Activated naive CD4-positive, alpha-beta T cell treated with anti-CD3 and anti-CD28 coated beads, Interleukin-2, amount 50 U/mL, for 72 hours (primary cell): ENCODE data around the gene ANO6. TPM values are rescaled to one million over a fixed set of nuclear protein-coding genes. Genes with fewer than 3 reads are reported as not detected.
A peak's percentile ranks its signal among the peaks of the same experiment; 100 is the strongest.
"Not testable (repeated sequence)": the region's sequence is repeated elsewhere in the genome, so short reads cannot be mapped to it uniquely, and the experiment has no call there.

Source experiments
- ATAC-seq, 2 donors: fragments of 150-1000 bp; cut with Tn5 transposase; 2 replicates each; pipeline ENCODE4 v1.10.0; 2021; ENCODE audit warnings: mild to moderate bottlenecking in 2 of 2, moderate library complexity in 2 of 2
- DNase-seq, 2 donors: peaks; one replicate each; pipeline ENCODE4 v3.0.0; 2021 to 2022; ENCODE audit warnings: low spot score in 2 of 2
- H3K27ac Mint-ChIP-seq, 2 donors: one replicate each; pipeline ENCODE4 v1.8.0; 2022; ENCODE audit warnings: mild to moderate bottlenecking in 2 of 2, mixed read lengths in 2 of 2
- H3K36me3 Mint-ChIP-seq, 2 donors: one replicate each; pipeline ENCODE4 v1.8.0; 2022; ENCODE audit warnings: mixed read lengths in 2 of 2
- H3K9me3 Mint-ChIP-seq, 2 donors: one replicate each; pipeline ENCODE4 v1.8.0; 2022; ENCODE audit warnings: mixed read lengths in 2 of 2
- total RNA-seq, 2 donors: library from RNA; stranded (reverse); gene quantifications; one replicate each; pipeline ENCODE4 v1.2.3, GENCODE V29; 2022

ANO6 gene
- total RNA-seq, 2 donors from 2014 or later, result 13.3 to 25.5 TPM

DNA sequence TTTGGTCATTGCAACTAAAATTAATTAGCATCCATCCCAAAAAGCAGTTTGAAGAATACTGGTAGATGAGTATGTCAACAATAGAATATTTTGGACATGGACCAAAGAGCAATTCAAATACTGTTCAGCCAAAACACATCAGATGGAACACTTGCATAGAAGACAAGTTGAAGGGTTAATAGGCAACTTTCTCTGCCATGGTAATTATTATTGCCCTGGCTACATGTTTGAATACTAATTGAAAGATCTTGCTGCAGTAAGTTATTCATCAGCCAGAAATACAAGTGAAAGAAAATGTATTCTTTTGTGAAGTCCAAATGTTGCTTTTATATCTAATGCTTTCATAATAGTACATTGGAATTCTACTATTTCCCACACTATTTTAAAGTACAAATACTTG lies 10.1 kb downstream of the ANO6 start:
- no peak overlapping the region for H3K27ac Mint-ChIP-seq
- no peak for DNase-seq
- peaks cover 0 to 4% of the 10 kb centered on the region in 2 donors for H3K9me3 Mint-ChIP-seq
- no peak for ATAC-seq
- peaks cover 0 to 29% of the 10 kb centered on the region in 2 donors for H3K36me3 Mint-ChIP-seq

GRCh38 chr12:45227316-45228067 lies 11.6 kb downstream of the ANO6 start:
- Mint-ChIP-seq H3K27ac (no peak overlapping the region), H3K9me3 (no peaks in the 10 kb centered on the region), H3K36me3 (peaks cover 0 to 18% of the 10 kb centered on the region in 2 donors)
- ATAC-seq, result no peak
- DNase-seq, result no peak

- Mint-ChIP-seq H3K9me3 (no peaks in the 10 kb centered on the region), H3K36me3 (peaks cover 0 to 7% of the 10 kb centered on the region in 2 donors), H3K27ac (no peak overlapping the region)
- no peak for ATAC-seq
- no peak for DNase-seq
Measured at GRCh38 chr12:45231515-45232145, 15.7 kb downstream of the ANO6 start.

DNA sequence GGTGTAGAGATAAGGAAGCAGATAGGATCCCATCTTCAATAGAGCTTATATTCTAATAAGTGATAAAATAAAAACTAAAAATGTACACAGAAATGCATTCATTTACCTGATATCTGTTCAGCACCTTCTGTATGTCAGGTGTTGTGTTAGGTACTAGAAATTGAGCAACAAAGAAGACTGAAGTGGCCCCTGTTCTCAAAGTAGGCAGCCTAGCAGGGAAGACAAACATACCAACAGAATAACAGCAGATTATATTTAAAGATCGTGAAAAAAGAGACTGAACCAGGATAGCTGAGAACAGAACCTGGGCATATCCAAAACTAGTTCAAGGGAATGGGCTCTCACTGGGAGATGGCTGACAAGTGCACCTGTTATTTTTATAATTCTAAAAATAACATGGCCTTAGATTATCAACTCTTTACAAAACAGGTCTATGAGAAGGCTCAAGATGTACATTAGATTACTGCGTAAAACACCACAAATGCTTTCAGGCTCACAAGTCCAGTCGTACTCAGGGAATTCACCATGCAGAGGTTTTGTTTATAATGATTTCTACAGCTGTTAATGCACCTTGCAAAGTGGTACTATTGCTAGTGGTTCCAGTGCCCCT lies 16.4 kb downstream of the ANO6 start:
- H3K27ac Mint-ChIP-seq, result peak overlapping the region; percentile 82 to 96

DNA sequence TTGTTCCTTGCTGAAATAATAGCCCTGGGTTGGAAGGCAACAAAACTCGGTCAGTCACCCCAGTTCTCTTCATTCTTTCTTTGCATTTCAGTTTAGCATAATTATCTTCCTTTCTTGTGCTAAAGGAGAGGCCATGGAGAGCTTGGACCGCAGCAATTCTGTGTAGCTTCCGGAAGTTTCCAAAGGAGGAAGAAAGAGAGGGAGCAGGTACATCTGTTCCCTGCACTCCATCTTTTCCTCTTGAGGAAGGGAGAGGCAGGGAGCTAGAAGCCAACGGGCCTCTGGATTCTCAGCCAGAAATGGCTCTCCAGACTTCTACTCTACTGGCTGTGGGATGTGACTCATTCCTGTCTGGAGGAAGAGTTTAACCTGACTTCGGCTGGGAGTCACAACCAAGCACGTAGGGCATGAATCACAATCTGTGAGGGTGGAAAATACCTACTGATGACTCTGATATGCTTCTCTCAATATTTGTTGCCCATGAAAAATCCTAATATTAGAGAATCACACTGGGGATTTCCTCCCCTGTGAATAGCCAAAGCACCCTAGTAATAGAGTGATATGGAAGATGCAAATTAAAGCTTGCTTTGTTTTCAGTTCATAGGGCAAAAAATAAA lies 17.0 kb downstream of the ANO6 start:
- peak overlapping the region; percentile 82 to 96 for H3K27ac Mint-ChIP-seq
- ATAC-seq (peak; percentile 77 to 94), DNase-seq (peak in 1 of 2 donors; percentile 27)
- H3K36me3 Mint-ChIP-seq, result peaks cover 0 to 18% of the 10 kb centered on the region in 2 donors
- no peaks in the 10 kb centered on the region for H3K9me3 Mint-ChIP-seq

More for the DNA sequence above, 16.4 kb downstream of the ANO6 start:
- ATAC-seq (no peak), DNase-seq (no peak)
- Mint-ChIP-seq H3K9me3 (no peaks in the 10 kb centered on the region), H3K36me3 (peaks cover 0 to 14% of the 10 kb centered on the region in 2 donors)

GRCh38 chr12:45234139-45234865 lies 18.4 kb downstream of the ANO6 start:
- Mint-ChIP-seq H3K36me3 (peaks cover under 1 to 33% of the 10 kb centered on the region in 2 donors), H3K9me3 (no peaks in the 10 kb centered on the region), H3K27ac (peak overlapping the region; percentile 82 to 96)
- DNase-seq (no peak), ATAC-seq (peak; percentile 59 to 65)

GRCh38 chr12:45235087-45236025 lies 19.5 kb downstream of the ANO6 start:
- ATAC-seq (peak; percentile 45 to 85), DNase-seq (peak in 1 of 2 donors; percentile 23)
- Mint-ChIP-seq H3K27ac (peak overlapping the region; percentile 82 to 96), H3K36me3 (peaks cover 7 to 38% of the 10 kb centered on the region in 2 donors), H3K9me3 (peaks cover 0 to 3% of the 10 kb centered on the region in 2 donors)

- H3K27ac Mint-ChIP-seq, ATAC-seq, H3K9me3 Mint-ChIP-seq, DNase-seq: not testable (repeated sequence)
- H3K36me3 Mint-ChIP-seq, result peaks cover 7 to 44% of the 10 kb centered on the region in 2 donors
Measured at GRCh38 chr12:45236383-45236782, 20.5 kb downstream of the ANO6 start.

DNA sequence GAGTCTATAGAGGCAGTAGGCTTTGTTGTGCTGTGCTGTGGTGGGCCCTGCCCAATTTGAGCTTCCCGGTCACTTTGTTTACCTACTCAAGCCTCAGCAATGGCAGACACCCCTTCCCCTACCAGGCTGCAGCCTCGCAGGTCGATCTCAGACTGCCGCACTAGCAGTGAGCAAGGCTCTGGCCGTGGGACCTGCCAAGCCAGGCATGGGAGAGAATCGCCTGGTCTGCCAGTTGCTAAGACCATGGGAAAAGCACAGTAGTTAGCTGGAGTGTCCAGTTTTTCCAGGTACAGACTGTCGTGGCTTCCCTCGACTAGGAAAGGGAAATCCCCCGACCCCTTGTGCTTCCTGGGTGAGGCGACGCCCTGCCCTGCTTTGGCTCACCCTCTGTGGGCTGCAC lies 26.3 kb downstream of the ANO6 start:
- DNase-seq (no peak), ATAC-seq (no peak)
- Mint-ChIP-seq H3K36me3 (peaks cover 7 to 45% of the 10 kb centered on the region in 2 donors), H3K9me3 (peaks cover 0 to 10% of the 10 kb centered on the region in 2 donors), H3K27ac (no peak overlapping the region)

GRCh38 chr12:45243963-45244362 lies 28.1 kb downstream of the ANO6 start:
- Mint-ChIP-seq H3K27ac (no peak overlapping the region), H3K36me3 (peaks cover 7 to 29% of the 10 kb centered on the region in 2 donors), H3K9me3 (peaks cover 0 to 10% of the 10 kb centered on the region in 2 donors)
- ATAC-seq (no peak), DNase-seq (no peak)

DNA sequence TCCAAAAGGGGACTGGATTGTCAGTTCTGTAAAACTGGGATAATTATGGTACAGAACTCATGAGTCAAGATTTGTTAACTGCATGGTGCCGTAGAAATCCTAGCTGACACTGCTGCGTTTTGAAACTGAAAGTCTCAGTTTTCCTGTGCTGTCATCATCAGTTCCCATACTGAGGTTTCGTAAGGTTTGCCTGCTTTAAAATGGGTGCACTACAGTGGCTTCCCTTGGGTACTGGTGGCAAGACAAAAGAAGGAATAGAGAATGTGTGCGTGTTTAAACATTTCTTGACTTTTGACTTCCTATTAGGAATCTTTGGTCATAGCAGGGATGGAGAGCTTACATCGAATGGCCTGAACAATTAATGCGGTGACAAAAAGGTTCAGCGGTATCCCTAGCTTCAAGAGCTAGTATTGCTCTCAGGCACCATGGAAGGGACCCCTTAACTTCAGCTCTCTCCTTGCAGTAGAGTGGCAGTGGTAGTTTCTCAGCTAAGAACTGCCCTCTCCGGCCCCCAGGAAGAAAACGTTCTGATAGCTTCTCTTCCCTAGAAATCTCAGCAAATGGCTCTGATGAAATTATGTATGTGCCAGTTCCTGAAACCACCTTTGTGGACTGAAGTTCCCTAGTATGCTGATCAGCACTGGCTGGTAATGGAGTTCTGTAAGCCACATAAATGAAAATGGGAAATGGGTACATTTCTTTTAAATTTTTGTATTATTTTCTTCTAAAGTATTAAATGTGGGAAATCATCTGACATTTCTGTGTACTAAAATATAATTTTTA lies 28.9 kb downstream of the ANO6 start:
- Mint-ChIP-seq H3K27ac (no peak overlapping the region), H3K9me3 (peaks cover 0 to 10% of the 10 kb centered on the region in 2 donors), H3K36me3 (peaks cover 2 to 21% of the 10 kb centered on the region in 2 donors)
- DNase-seq, result no peak
- peak; percentile 49 to 59 for ATAC-seq

- Mint-ChIP-seq H3K27ac (no peak overlapping the region), H3K9me3 (peaks cover 0 to 1% of the 10 kb centered on the region in 2 donors), H3K36me3 (peaks cover 0 to 16% of the 10 kb centered on the region in 2 donors)
- ATAC-seq (no peak), DNase-seq (no peak)
Measured at GRCh38 chr12:45246236-45246635, 30.3 kb downstream of the ANO6 start.

DNA sequence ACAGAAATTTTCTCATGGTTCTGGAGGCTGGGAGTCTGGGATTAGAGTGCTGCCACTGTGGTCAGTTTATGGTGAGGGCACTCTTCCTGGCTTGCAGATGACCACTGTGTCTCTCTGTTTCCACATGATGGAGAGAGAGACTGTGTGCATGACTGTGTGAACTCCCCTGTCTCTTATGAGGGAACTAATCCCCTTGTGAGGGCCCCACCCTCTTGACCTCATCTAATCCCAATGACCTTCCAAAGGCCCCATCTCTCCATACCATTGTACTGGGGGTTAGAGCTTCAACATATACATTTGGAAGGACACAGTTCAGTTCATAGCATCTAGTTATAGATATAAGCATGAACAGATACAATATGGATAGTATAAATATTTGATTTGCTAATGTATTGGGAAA lies 31.7 kb downstream of the ANO6 start:
- ATAC-seq (no peak), DNase-seq (no peak)
- peaks cover 0 to 10% of the 10 kb centered on the region in 2 donors for H3K36me3 Mint-ChIP-seq
- no peaks in the 10 kb centered on the region for H3K9me3 Mint-ChIP-seq
- H3K27ac Mint-ChIP-seq, result no peak overlapping the region

- DNase-seq (no peak), ATAC-seq (no peak)
- no peaks in the 10 kb centered on the region for H3K9me3 Mint-ChIP-seq
- H3K27ac Mint-ChIP-seq, result no peak overlapping the region
- H3K36me3 Mint-ChIP-seq, result peaks cover 0 to 10% of the 10 kb centered on the region in 2 donors
Measured at GRCh38 chr12:45248095-45248494, 32.2 kb downstream of the ANO6 start.

- DNase-seq, result no peak
- no peaks in the 10 kb centered on the region for H3K36me3 Mint-ChIP-seq
- H3K27ac Mint-ChIP-seq, result peak overlapping the region in 1 of 2 donors; percentile 5
- ATAC-seq, result no peak
- H3K9me3 Mint-ChIP-seq, result no peaks in the 10 kb centered on the region
Measured at GRCh38 chr12:45254254-45254653, 38.4 kb downstream of the ANO6 start.
